Measurements from ENCODE around the gene LCOR. TPM values are rescaled to one million over a fixed set of nuclear protein-coding genes. Genes with fewer than 3 reads are reported as not detected.

Gene LCOR
- total RNA-seq, 3 donors from 2014 or later, result 70.4 to 106 (median 93.0) TPM

GRCh38 chr10:97016728-97017473 is 184.8 kb downstream of the LCOR start:
- ATAC-seq, result no peak
- TF ChIP-seq, protein P1, sequence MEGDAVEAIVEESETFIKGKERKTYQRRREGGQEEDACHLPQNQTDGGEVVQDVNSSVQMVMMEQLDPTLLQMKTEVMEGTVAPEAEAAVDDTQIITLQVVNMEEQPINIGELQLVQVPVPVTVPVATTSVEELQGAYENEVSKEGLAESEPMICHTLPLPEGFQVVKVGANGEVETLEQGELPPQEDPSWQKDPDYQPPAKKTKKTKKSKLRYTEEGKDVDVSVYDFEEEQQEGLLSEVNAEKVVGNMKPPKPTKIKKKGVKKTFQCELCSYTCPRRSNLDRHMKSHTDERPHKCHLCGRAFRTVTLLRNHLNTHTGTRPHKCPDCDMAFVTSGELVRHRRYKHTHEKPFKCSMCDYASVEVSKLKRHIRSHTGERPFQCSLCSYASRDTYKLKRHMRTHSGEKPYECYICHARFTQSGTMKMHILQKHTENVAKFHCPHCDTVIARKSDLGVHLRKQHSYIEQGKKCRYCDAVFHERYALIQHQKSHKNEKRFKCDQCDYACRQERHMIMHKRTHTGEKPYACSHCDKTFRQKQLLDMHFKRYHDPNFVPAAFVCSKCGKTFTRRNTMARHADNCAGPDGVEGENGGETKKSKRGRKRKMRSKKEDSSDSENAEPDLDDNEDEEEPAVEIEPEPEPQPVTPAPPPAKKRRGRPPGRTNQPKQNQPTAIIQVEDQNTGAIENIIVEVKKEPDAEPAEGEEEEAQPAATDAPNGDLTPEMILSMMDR (IDR thresholded peaks at IDR 0.05), result no peak
- no peak overlapping the region for H3K4me3 ChIP-seq
- no peaks in the 10 kb centered on the region for H3K9me3 ChIP-seq
- H3K36me3 ChIP-seq (ENCODE audit: low read depth), result no peaks in the 10 kb centered on the region
- DNase-seq, result no peak
- intact Hi-C loops (cut with DNase I, micrococcal nuclease), result no loop called here
- H3K4me1 ChIP-seq (ENCODE audit: low read depth), result no peaks in the 10 kb centered on the region

GRCh38 chr10:97017474-97017903 is 185.4 kb downstream of the LCOR start:
- intact Hi-C loops (cut with DNase I, micrococcal nuclease), result no loop called here
- TF ChIP-seq, protein P1 (IDR thresholded peaks at IDR 0.05), result no peak

GRCh38 chr10:97018251-97019212 is 186.4 kb downstream of the LCOR start:
- intact Hi-C loops (cut with DNase I, micrococcal nuclease), result no loop called here
- TF ChIP-seq, protein P1 (IDR thresholded peaks at IDR 0.05), result no peak
- Histone ChIP-seq H3K4me3 (no peak overlapping the region), H3K36me3 (ENCODE audit: low read depth) (no peaks in the 10 kb centered on the region), H3K4me1 (ENCODE audit: low read depth) (no peaks in the 10 kb centered on the region), H3K9me3 (no peaks in the 10 kb centered on the region)
- DNase-seq (no peak), ATAC-seq (no peak)

More at GRCh38 chr10:97017474-97017903, 185.4 kb downstream of the LCOR start:
- no peak overlapping the region for H3K4me3 ChIP-seq
- no peaks in the 10 kb centered on the region for H3K36me3 ChIP-seq (ENCODE audit: low read depth)
- no peaks in the 10 kb centered on the region for H3K4me1 ChIP-seq (ENCODE audit: low read depth)
- H3K9me3 ChIP-seq, result no peaks in the 10 kb centered on the region
- DNase-seq (no peak), ATAC-seq (no peak)

DNA sequence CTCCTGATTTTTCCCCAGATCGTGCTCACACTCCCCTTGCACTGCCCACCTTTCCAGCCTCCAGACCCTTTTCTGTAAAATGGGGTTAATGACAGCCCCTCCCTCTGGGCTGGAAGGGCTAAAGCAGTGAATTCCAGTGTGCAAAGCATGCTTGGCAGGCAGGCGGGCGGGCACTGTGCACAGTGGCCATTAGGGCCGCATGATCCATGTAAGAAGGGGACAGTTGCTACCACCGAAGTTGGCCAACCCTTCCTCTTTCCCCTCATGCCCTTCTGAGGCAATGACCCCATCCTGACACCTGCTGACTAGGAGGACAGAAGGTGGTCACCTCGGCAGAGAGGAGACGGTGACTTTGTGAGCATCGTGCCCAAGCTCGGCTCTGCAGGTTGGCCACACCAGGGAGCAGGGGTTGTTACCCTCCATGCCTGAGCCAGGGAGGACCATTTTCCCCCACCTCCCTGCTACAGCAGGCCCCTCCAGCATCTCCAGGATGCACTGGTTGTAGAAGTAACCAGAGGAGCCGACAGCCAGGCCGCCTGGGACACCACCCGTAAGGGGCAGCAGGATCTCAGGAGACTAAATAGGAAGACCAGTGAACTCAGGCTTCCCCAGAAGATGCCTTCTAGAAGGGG is 187.2 kb downstream of the LCOR start:
- TF ChIP-seq, protein P1 (IDR thresholded peaks at IDR 0.05), result no peak
- H3K36me3 ChIP-seq (ENCODE audit: low read depth), result no peaks in the 10 kb centered on the region
- H3K9me3 ChIP-seq, result no peaks in the 10 kb centered on the region
- DNase-seq (no peak), ATAC-seq (no peak)
- H3K4me3 ChIP-seq, result no peak overlapping the region
- no peaks in the 10 kb centered on the region for H3K4me1 ChIP-seq (ENCODE audit: low read depth)
- intact Hi-C loops (cut with DNase I, micrococcal nuclease), result no loop called here
